Vagina (tissue), 2 donors: ENCODE measurements around the gene WWOX. TPM values are rescaled to one million over a fixed set of nuclear protein-coding genes. Genes with fewer than 3 reads are reported as not detected.

ENCODE experiments used
- DNase-seq, 2 donors: peaks; one replicate each; pipeline ENCODE4 v3.0.0-alpha.2; 2017; ENCODE audit errors: extremely low spot score in 2 of 2
- H3K27ac ChIP-seq: fragments of 200-600 bp; sonication (generic); one replicate; pipeline ENCODE4 v1.5.1; 2019
- H3K27me3 ChIP-seq: fragments of 200-600 bp; sonication (generic); one replicate; pipeline ENCODE4 v1.5.1; 2019
- H3K36me3 ChIP-seq, 2 donors: fragments of 200-600 bp; sonication (generic); one replicate each; pipeline ENCODE4 v1.5.1; 2017 to 2019
- H3K4me1 ChIP-seq: fragments of 200-600 bp; sonication (generic); one replicate; pipeline ENCODE4 v1.5.1; 2019
- H3K4me3 ChIP-seq, 2 donors: fragments of 200-600 bp; sonication (generic); 1 replicate in 1 of 2; 2 replicates in 1 of 2; pipeline ENCODE4 v1.5.1; 2016 to 2019
- H3K9me3 ChIP-seq: fragments of 200-600 bp; sonication (generic); one replicate; pipeline ENCODE4 v1.5.1; 2019
- CTCF ChIP-seq, 3 experiments: fragments of 450-650 bp in 2 of 3; fragments of 200-600 bp in 1 of 3; sonication (generic) in 1 of 3; IDR thresholded peaks; one replicate each; pipeline ENCODE4 v1.5.1; 2017 to 2019; ENCODE audit warnings: antibody characterized with exemption in 3 of 3, mild to moderate bottlenecking in 2 of 3, moderate library complexity in 2 of 3
- POLR2A ChIP-seq, 2 donors: fragments of 450-650 bp; IDR thresholded peaks; one replicate each; pipeline ENCODE4 v1.6.1; 2017; ENCODE audit warnings: antibody characterized with exemption in 2 of 2, mild to moderate bottlenecking in 2 of 2, moderate library complexity in 2 of 2
- POLR2AphosphoS5 ChIP-seq, 2 donors: sonication (generic); formaldehyde crosslinking; IDR thresholded peaks; one replicate each; pipeline ENCODE4 v1.9.0; 2017; ENCODE audit warnings: antibody characterized with exemption in 2 of 2, mild to moderate bottlenecking in 2 of 2, low read depth in 1 of 2; ENCODE audit not compliant: insufficient read depth in 1 of 2
- intact Hi-C: fragments of 100-400 bp; cut with DNase I; formaldehyde crosslinking; loops from one replicate; pipeline ENCODE4 v1.15.1; 2023
- total RNA-seq: library from RNA; depleted of rRNA; stranded (reverse); fragments of >200 nt; gene quantifications from one replicate; pipeline ENCODE4 v1.2.3, GENCODE V29; 2016

The WWOX gene
- total RNA-seq, 1 donor from 2014 or later: 33.1 TPM

GRCh38 chr16:79130616-79131015 is 1031.2 kb downstream of the WWOX start:
- intact Hi-C loops: no loop called here
- no peak for DNase-seq
- no peak for TF ChIP-seq CTCF (IDR thresholded peaks at IDR 0.05)
- no peak for TF ChIP-seq POLR2AphosphoS5 (IDR thresholded peaks at IDR 0.05; ENCODE audit: insufficient read depth in 1 of 2, low read depth in 1 of 2)
- no peak for TF ChIP-seq POLR2A (IDR thresholded peaks at IDR 0.05)
- Histone ChIP-seq H3K9me3 (no peaks in the 10 kb centered on the region), H3K36me3 (no peaks in the 10 kb centered on the region), H3K4me3 (no peak overlapping the region), H3K4me1 (no peaks in the 10 kb centered on the region), H3K27ac (no peak overlapping the region), H3K27me3 (no peaks in the 10 kb centered on the region)

- DNase-seq: no peak
- no peak overlapping the region for H3K27ac ChIP-seq
- intact Hi-C loops: no loop called here
Measured at GRCh38 chr16:79131321-79132075, 1032.0 kb downstream of the WWOX start.

GRCh38 chr16:79132701-79133100 is 1033.2 kb downstream of the WWOX start:
- TF ChIP-seq POLR2A (IDR thresholded peaks at IDR 0.05): no peak
- TF ChIP-seq POLR2AphosphoS5 (IDR thresholded peaks at IDR 0.05; ENCODE audit: insufficient read depth in 1 of 2, low read depth in 1 of 2): no peak
- no peak for TF ChIP-seq CTCF (IDR thresholded peaks at IDR 0.05)
- Histone ChIP-seq H3K27ac (peak overlapping the region; percentile 21), H3K36me3 (no peaks in the 10 kb centered on the region), H3K9me3 (no peaks in the 10 kb centered on the region), H3K4me3 (no peak overlapping the region), H3K27me3 (no peaks in the 10 kb centered on the region), H3K4me1 (no peaks in the 10 kb centered on the region)
- no peak for DNase-seq
- intact Hi-C loops: no loop called here

More at GRCh38 chr16:79131321-79132075, 1032.0 kb downstream of the WWOX start:
- Histone ChIP-seq H3K9me3 (no peaks in the 10 kb centered on the region), H3K27me3 (no peaks in the 10 kb centered on the region), H3K36me3 (no peaks in the 10 kb centered on the region), H3K4me3 (no peak overlapping the region), H3K4me1 (no peaks in the 10 kb centered on the region)
- no peak for TF ChIP-seq CTCF (IDR thresholded peaks at IDR 0.05)
- no peak for TF ChIP-seq POLR2A (IDR thresholded peaks at IDR 0.05)
- no peak for TF ChIP-seq POLR2AphosphoS5 (IDR thresholded peaks at IDR 0.05; ENCODE audit: insufficient read depth in 1 of 2, low read depth in 1 of 2)

- DNase-seq: no peak
- H3K36me3 ChIP-seq: no peaks in the 10 kb centered on the region
- no peaks in the 10 kb centered on the region for H3K27me3 ChIP-seq
- no peak overlapping the region for H3K4me3 ChIP-seq
- no peaks in the 10 kb centered on the region for H3K9me3 ChIP-seq
- intact Hi-C loops: no loop called here
- no peak for TF ChIP-seq POLR2A (IDR thresholded peaks at IDR 0.05)
- TF ChIP-seq CTCF (IDR thresholded peaks at IDR 0.05): no peak
- TF ChIP-seq POLR2AphosphoS5 (IDR thresholded peaks at IDR 0.05; ENCODE audit: insufficient read depth in 1 of 2, low read depth in 1 of 2): no peak
- no peak overlapping the region for H3K27ac ChIP-seq
- H3K4me1 ChIP-seq: no peaks in the 10 kb centered on the region
Measured at GRCh38 chr16:79134300-79134699, 1034.8 kb downstream of the WWOX start.

GRCh38 chr16:79136955-79137354 is 1037.5 kb downstream of the WWOX start:
- Histone ChIP-seq H3K27me3 (no peaks in the 10 kb centered on the region), H3K9me3 (no peaks in the 10 kb centered on the region), H3K4me1 (no peaks in the 10 kb centered on the region), H3K27ac (no peak overlapping the region), H3K36me3 (no peaks in the 10 kb centered on the region), H3K4me3 (no peak overlapping the region)
- no peak for TF ChIP-seq POLR2AphosphoS5 (IDR thresholded peaks at IDR 0.05; ENCODE audit: insufficient read depth in 1 of 2, low read depth in 1 of 2)
- no peak for TF ChIP-seq POLR2A (IDR thresholded peaks at IDR 0.05)
- no peak for TF ChIP-seq CTCF (IDR thresholded peaks at IDR 0.05)
- intact Hi-C loops: no loop called here
- no peak for DNase-seq
